ENCODE measurements around the gene TAF1D. TPM values are rescaled to one million over a fixed set of nuclear protein-coding genes. Genes with fewer than 3 reads are reported as not detected.
"Not testable (repeated sequence)": the region's sequence is repeated elsewhere in the genome, so short reads cannot be mapped to it uniquely, and the experiment has no call there.

Gene TAF1D
- total RNA-seq, 1 donor from 2014 or later = 142 TPM

DNA sequence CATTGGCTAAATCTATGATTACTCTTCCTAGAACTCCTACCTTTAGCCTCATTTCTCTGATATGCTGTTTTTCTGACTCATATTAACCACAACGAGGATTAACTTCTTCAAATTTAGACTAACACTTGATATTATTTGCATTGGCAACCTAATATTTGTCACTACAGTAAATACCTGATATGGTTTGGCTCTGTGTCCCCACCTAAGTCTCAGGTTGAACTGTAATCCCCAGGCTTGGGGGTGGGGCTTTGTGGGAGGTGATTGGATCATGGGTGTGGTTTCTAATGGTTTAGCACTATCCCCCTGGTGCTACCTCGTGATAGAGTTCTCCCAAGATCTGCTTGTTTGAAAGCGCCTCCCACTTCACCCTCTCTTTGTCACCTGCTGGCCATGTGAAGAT is 25.7 kb upstream of the TAF1D start:
- Histone ChIP-seq H3K27me3 (ENCODE audit: control insufficient read depth, insufficient read depth, low read length) (no peaks in the 10 kb centered on the region), H3K36me3 (ENCODE audit: control insufficient read depth, insufficient read depth, low read length) (no peaks in the 10 kb centered on the region), H3K4me3 (ENCODE audit: low read depth, low read length) (no peak overlapping the region)
- TF ChIP-seq, protein P1, sequence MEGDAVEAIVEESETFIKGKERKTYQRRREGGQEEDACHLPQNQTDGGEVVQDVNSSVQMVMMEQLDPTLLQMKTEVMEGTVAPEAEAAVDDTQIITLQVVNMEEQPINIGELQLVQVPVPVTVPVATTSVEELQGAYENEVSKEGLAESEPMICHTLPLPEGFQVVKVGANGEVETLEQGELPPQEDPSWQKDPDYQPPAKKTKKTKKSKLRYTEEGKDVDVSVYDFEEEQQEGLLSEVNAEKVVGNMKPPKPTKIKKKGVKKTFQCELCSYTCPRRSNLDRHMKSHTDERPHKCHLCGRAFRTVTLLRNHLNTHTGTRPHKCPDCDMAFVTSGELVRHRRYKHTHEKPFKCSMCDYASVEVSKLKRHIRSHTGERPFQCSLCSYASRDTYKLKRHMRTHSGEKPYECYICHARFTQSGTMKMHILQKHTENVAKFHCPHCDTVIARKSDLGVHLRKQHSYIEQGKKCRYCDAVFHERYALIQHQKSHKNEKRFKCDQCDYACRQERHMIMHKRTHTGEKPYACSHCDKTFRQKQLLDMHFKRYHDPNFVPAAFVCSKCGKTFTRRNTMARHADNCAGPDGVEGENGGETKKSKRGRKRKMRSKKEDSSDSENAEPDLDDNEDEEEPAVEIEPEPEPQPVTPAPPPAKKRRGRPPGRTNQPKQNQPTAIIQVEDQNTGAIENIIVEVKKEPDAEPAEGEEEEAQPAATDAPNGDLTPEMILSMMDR (IDR thresholded peaks at IDR 0.05; ENCODE audit: insufficient read depth, low read length, poor library complexity, severe bottlenecking) = no peak
- DNase-seq (ENCODE audit: low read depth) = no peak

DNA sequence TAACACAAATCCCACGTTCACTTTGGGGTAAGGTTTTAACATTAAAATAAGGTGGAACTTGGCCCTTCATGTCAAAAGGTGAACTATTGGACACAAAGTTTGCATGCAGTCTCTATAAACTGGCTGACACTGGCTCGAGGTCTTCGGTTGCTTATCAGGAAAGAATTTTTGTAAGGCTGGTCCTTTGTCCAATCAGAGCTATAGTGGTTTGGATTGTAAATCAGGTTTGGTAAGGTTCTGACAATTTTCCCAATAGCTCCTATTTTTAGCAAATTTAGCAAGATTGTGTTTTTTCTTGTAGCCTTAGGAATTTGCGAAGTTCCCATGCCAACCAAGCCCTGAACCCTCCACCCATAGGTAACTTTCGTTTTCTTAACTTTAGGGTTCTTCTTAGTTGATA is 25.2 kb upstream of the TAF1D start:
- TF ChIP-seq, protein P1 (IDR thresholded peaks at IDR 0.05; ENCODE audit: insufficient read depth, low read length, poor library complexity, severe bottlenecking) = no peak
- H3K36me3 ChIP-seq (ENCODE audit: control insufficient read depth, insufficient read depth, low read length) = no peaks in the 10 kb centered on the region
- H3K4me3 ChIP-seq (ENCODE audit: low read depth, low read length) = no peak overlapping the region
- DNase-seq (ENCODE audit: low read depth) = no peak
- no peaks in the 10 kb centered on the region for H3K27me3 ChIP-seq (ENCODE audit: control insufficient read depth, insufficient read depth, low read length)

DNA sequence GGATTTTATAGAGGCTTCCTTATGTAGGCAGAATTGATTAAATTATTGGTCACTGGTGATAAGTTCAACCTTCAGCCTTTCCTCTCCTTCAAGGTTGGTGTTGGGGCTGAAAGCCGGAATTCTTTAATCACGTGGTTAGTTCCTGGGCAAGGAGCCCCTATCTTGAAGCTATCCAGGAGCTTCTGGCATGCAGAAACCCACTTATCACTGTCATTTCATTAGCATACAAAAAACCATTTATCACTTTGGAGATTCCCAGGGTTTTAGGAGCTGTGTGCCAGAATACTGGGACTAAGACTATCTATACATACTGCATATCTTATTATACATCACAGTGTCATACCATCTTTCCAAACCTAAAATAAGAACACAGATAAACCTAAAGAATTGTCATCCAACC is 24.3 kb upstream of the TAF1D start:
- TF ChIP-seq, protein P1 (IDR thresholded peaks at IDR 0.05; ENCODE audit: insufficient read depth, low read length, poor library complexity, severe bottlenecking) = no peak
- no peaks in the 10 kb centered on the region for H3K36me3 ChIP-seq (ENCODE audit: control insufficient read depth, insufficient read depth, low read length)
- no peak for DNase-seq (ENCODE audit: low read depth)
- H3K4me3 ChIP-seq (ENCODE audit: low read depth, low read length) = no peak overlapping the region
- no peaks in the 10 kb centered on the region for H3K27me3 ChIP-seq (ENCODE audit: control insufficient read depth, insufficient read depth, low read length)

DNA sequence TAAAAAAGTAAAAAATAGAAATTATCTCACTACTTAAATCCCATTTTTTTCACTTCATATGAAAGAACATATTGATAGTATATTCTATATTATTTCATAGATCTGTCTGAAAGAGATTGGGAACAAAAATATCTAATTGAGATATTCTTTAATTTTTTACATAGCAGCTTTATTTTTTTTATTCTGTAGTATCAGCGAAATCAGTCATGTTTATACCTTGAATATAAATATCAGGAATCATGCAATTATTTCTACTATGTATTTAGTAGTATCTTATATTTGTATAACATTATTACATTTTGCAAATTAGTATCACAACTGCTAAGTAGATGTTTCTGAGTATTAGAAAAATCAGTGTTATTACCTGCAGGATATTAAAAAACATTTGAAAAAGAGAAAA is 20.6 kb upstream of the TAF1D start:
- DNase-seq (ENCODE audit: low read depth) = no peak
- Histone ChIP-seq H3K27me3 (ENCODE audit: control insufficient read depth, insufficient read depth, low read length) (no peaks in the 10 kb centered on the region), H3K4me3 (ENCODE audit: low read depth, low read length) (no peak overlapping the region), H3K36me3 (ENCODE audit: control insufficient read depth, insufficient read depth, low read length) (no peaks in the 10 kb centered on the region)
- TF ChIP-seq, protein P1 (IDR thresholded peaks at IDR 0.05; ENCODE audit: insufficient read depth, low read length, poor library complexity, severe bottlenecking) = no peak

DNA sequence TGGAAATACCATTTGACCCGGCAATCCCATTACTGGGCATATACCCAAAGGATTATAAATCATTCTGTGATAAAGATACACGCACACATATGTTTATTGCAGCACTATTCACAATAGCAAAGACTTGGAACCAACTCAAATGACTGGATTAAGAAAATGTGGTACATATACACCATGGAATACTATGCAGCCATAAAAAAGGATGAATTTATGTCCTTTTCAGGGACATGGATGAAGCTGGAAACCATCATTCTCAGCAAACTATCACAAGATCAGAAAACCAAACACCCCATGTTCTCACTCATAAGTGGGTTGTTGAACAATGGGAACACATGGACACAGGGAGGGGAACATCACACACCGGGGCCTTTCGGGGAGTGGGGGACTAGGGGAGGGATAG is 17.8 kb upstream of the TAF1D start:
- H3K27me3 ChIP-seq (ENCODE audit: control insufficient read depth, insufficient read depth, low read length); DNase-seq (ENCODE audit: low read depth); H3K36me3 ChIP-seq (ENCODE audit: control insufficient read depth, insufficient read depth, low read length); H3K4me3 ChIP-seq (ENCODE audit: low read depth, low read length): not testable (repeated sequence)

DNA sequence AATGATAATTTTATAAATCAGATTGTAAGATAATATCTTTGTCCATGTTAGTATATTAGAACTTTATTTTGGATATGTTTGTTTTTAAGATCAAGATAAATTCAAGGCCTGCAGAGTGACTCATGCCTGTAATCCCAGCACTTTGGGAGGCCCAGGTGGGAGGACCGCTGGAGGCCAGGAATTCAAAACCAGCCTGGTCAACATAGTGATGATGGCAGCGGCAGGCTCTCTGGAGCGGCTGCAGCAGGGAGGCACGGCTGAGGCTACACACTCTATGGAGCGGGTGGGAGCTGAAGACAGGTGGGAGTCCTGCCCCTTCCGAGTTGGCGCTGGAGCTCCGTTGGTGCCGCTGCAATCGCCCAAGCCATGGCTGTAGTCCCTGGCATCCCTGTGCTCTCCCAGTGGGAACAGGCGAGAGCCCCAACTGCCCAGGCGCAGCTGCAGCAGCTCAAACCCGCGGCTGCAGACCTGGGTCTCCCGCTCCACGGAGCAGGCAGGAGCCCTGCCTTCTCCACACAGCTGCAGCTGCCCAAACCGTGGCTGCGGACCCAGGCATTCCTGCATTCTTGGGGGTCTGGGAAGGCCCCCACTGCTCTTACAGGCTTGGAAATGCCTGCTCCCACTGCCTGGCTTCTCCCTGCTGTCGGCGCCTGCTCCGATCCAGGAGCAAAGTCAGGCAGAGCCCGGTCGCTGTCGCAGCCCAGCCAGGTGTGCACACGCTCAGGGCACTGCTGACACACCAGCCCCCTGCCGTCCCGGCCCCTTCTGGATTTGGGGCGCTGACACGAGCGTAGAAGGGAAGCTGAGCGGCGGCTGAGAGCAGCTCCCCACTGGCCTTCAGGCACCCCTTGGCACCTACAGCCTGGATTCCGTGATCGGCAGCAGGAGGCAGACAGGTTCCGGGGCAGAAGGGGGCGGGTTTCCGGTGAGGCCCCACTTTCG is 16.9 kb upstream of the TAF1D start:
- Histone ChIP-seq H3K27me3 (ENCODE audit: control insufficient read depth, insufficient read depth, low read length) (no peaks in the 10 kb centered on the region), H3K4me3 (ENCODE audit: low read depth, low read length) (no peak overlapping the region), H3K36me3 (ENCODE audit: control insufficient read depth, insufficient read depth, low read length) (no peaks in the 10 kb centered on the region)
- TF ChIP-seq, protein P1 (IDR thresholded peaks at IDR 0.05; ENCODE audit: insufficient read depth, low read length, poor library complexity, severe bottlenecking) = no peak
- no peak for DNase-seq (ENCODE audit: low read depth)
